NOMO-1 treated with dmso at 0.1 percent for 144 hours (cell line): ENCODE results near the gene SUMO3.

ENCODE experiments used
- DNase-seq: peaks from one replicate; lab custom pipeline; 2025; ENCODE audit not compliant: unreplicated experiment; lab: John Stamatoyannopoulos, UW

SUMO3 gene

GRCh38 chr21:44804762-44805161 is 13.1 kb downstream of the SUMO3 start:
- DNase-seq, result no peak

- no peak for DNase-seq
Measured at GRCh38 chr21:44803651-44804050, 14.2 kb downstream of the SUMO3 start.

- DNase-seq, result no peak
Measured at GRCh38 chr21:44802396-44803153, 15.3 kb downstream of the SUMO3 start.

GRCh38 chr21:44801468-44802395 is 16.1 kb downstream of the SUMO3 start, which contains the start of gene UBE2G2:
TSS of gene UBE2G2 (minus strand) at chr21:44801820. CDS start at chr21:44801748, 72 bp downstream.
- DNase-seq, result peak; percentile 77

DNA sequence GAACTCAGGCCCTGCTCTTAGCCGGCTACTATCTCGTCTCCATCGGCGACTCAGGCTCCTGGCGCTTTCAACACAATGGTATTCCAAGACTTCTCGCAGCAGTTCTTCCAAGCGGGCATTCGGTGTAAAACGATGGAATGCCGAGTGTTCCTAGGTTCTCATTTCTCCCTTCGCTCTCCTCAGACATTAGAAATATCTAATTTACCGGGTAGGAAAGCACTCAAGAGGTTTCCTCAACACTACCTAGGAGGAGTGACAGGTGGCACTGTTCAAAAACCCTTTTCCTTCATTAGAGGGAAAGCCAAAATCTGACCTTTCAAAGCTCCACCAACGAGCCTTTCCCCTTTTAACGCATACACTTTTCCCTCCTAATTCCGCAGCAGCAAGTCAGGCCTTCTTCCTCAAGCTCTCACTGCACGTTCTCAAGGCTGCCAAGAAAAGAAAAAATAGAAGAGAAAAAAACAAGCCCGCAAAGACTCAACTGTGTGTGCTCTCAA is 16.8 kb downstream of the SUMO3 start:
- DNase-seq, result no peak

DNA sequence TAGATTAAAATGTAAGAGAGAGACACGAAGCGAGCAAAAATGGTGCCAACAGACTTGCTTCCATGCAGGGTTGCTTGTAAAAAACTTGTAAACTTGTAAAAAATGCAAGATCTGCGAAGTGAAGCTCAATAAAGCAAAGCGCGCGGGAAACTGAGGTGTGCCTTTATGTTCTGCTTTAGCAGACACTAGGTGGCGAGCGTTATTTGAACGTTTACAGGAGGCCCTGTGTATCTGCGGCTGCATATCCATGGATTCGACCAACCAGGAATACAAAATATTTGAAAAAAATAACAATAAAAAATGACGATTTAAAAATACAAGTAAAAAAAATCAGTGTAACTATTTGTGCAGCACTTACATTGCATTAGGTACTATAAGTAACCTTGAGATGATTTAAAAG is 17.8 kb downstream of the SUMO3 start:
- DNase-seq, result no peak

- no peak for DNase-seq
Measured at GRCh38 chr21:44799646-44800045, 18.2 kb downstream of the SUMO3 start.

- no peak for DNase-seq
Measured at GRCh38 chr21:44797775-44798174, 20.1 kb downstream of the SUMO3 start.

DNA sequence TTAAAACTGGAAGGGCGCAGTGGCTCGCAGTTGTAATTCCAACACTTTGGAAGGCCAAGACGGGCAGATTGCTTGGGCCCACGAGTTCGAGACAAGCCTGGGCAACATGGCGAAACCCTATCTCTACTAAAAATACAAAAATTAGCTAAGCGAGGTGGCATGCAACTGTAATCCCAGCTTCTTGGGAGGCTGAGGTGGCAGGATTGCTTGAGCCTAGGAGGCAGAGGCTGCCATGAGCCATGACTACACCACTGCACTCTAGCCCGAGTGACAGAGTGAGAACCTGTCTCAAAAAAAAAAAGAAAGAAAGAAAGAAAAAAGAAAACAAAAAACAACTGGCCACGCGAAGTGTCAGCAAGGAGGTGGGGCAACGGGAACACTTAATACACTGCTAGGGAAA is 22.5 kb downstream of the SUMO3 start:
- no peak for DNase-seq

GRCh38 chr21:44793592-44794374 is 24.1 kb downstream of the SUMO3 start:
- no peak for DNase-seq

- peak; percentile 22 for DNase-seq
Measured at GRCh38 chr21:44792702-44793591, 24.9 kb downstream of the SUMO3 start.

DNA sequence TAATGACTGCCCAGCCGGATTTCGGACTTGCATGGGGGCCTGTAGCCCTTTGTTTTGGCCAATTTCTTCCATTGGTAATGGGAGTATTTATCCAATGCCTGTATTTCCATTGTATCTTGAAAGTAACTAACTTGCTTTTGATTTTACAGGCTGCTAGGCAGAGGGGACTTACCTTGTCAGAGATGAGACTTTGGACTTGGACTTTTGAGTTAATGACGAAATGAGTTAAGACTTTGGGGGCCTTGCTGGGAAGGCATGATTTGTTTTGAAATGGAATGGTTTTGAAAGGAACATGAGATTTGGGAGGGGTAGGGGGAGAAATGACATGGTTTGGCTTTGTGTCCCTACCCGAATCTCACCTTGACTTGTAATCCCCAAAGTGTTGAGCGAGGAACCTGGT is 25.9 kb downstream of the SUMO3 start:
- DNase-seq, result no peak

- no peak for DNase-seq
Measured at GRCh38 chr21:44791246-44791645, 26.6 kb downstream of the SUMO3 start.

GRCh38 chr21:44790368-44790767 is 27.5 kb downstream of the SUMO3 start:
- DNase-seq, result no peak

DNA sequence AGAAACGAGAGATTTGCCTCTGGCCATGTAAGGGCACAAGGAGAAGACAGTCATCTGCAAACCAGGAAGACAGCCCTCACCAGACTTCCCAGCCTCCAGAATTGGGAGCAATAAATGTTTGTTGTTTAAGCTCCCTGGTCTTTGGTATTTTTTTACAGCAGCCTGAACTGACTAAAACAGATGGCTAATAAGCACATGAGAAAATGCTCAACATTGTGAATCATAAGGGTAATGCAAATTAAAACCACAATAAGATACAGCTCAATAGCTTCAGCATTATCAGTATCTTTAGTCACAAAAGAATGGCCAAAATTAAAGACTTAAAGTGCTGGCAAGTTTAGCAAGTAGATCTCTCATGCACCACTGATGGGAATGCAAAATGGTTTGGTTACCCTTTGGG is 28.0 kb downstream of the SUMO3 start:
- DNase-seq, result no peak

DNA sequence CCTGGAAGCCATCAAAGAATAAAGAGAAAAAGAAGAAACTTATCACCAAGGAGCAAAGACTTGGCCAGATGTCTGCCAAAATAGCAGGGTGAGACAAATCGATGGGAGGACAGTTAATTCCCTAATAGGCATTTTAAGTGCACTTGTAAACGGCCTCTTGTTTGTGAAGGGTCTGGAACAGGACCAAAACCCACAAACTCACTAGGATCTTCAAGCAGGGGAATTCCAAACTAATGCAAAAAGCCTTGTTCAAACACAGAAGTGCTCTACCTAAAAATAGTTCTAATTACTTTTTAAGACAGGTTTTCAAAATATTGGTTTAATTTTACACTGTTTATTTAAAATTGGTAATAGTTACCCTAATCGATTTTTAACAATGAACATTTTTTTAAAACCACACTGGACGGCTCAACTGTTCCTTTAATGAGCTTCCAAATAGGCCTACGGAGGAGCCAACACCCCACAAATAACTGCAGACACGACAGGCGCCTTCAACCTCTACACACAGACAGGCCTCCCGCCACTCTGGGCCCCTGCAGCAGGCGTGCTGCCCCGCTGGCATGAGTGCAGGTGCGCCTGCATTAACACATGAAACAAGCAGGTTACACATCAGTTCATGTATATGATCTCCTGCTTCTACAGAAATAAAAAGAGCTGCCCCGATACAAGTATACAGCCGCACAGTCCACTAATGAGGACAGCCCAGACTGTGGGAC is 32.1 kb downstream of the SUMO3 start:
- DNase-seq, result no peak

DNA sequence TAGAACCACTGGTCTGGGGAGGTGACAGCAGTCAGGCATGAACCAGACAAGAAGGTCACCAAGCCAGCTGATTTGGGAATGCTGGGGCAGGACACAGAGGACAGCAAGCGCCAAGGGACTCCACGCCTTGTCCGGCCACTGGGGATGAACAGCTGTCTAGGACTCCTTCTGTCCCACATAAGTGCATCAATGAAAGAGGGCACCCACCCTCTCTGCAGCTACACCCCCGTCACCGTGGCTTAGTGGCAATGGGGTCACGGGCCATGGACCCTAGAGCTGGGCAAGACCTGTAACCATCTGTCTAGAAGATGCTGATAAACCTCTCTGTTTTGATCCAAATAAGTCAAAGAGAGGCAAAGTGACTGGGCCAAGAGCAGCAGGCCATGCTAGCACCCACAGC is 33.1 kb downstream of the SUMO3 start:
- DNase-seq, result no peak

DNA sequence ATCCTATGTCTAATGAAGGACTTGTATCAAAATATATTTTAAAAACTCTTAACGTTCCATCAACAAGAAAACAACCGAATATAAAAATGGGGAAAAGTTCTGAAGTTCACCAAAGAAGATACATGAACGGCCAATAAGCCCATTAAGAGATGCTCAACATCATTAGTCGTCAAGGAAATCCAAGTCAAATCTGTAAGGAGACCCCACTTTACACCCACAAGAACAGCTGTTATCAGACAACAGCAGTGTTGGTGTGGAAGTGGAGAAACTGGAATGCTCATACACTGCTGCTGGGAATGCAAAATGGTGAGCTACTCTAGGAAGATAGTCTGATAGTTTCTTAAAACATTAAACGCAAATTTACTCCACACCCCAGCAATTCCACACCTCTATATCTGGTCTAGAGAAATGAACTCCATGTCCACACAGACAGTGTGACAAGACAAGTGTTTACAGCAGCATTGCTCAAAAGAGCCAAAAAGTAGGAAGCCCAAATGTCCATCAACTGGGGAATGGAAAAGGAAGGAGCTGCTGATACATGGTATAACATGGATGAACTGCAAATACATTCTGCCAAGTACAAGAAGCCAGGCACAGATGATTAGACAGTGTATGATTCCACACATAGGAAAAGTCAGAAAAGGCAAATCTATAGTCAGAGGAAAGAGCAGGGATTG is 34.7 kb downstream of the SUMO3 start:
- DNase-seq, result no peak
